CD4-positive, alpha-beta T cell treated with Interleukin-17A for 4 hours (primary cell): ENCODE data around the gene SOX13.

ENCODE experiments used
- DNase-seq: peaks from one replicate; pipeline ENCODE4 v3.0.0-alpha.2; 2020; ENCODE audit warnings: mixed read lengths

The SOX13 gene

GRCh38 chr1:204065174-204065985, 7.5 kb upstream of the SOX13 start:
- no peak for DNase-seq

- DNase-seq: no peak
These were observed 7.0 kb upstream of the SOX13 start for GRCh38 chr1:204065986-204066300.

GRCh38 chr1:204067935-204068334, 5.0 kb upstream of the SOX13 start:
- no peak for DNase-seq

GRCh38 chr1:204069887-204070286, 3.0 kb upstream of the SOX13 start:
- no peak for DNase-seq

GRCh38 chr1:204070895-204071294, 2.0 kb upstream of the SOX13 start:
- no peak for DNase-seq

- no peak for DNase-seq
These were observed 940 bp downstream of the SOX13 start for GRCh38 chr1:204073837-204074273.

GRCh38 chr1:204074274-204075138, 1.6 kb downstream of the SOX13 start:
- DNase-seq: no peak

GRCh38 chr1:204075139-204075521, 2.2 kb downstream of the SOX13 start:
- no peak for DNase-seq

- DNase-seq: no peak
These were observed 3.3 kb downstream of the SOX13 start for GRCh38 chr1:204075890-204076846.

GRCh38 chr1:204076891-204077290, 4.0 kb downstream of the SOX13 start:
- DNase-seq: no peak

GRCh38 chr1:204077979-204078696, 5.2 kb downstream of the SOX13 start:
- DNase-seq: no peak

- no peak for DNase-seq
These were observed 6.7 kb downstream of the SOX13 start for GRCh38 chr1:204079608-204079999.

GRCh38 chr1:204080163-204080903, 7.4 kb downstream of the SOX13 start:
- no peak for DNase-seq

- no peak for DNase-seq
These were observed 8.4 kb downstream of the SOX13 start for GRCh38 chr1:204081164-204081790.

- DNase-seq: no peak
These were observed 9.0 kb downstream of the SOX13 start for GRCh38 chr1:204081791-204082513.

- no peak for DNase-seq
These were observed 10.6 kb downstream of the SOX13 start for GRCh38 chr1:204083491-204083890.

GRCh38 chr1:204084247-204084772, 11.4 kb downstream of the SOX13 start:
- no peak for DNase-seq

- DNase-seq: no peak
These were observed 13.0 kb downstream of the SOX13 start for GRCh38 chr1:204085876-204086275.

- DNase-seq: no peak
These were observed 14.4 kb downstream of the SOX13 start for GRCh38 chr1:204087181-204087892.
